ENCODE results near the gene ZNF354C.

- TF ChIP-seq GATA2 (IDR thresholded peaks at IDR 0.05; ENCODE audit: low read depth, low read length) (no peak), GATA3 (IDR thresholded peaks at IDR 0.05; ENCODE audit: low read depth, low read length) (no peak)
Observed at GRCh38 chr5:179128041-179128365, 67.8 kb downstream of the ZNF354C start.
